IPS DF 6.9 (cell line): ENCODE results near the gene SHB.

Experiments used
- DNase-seq: peaks from one replicate; pipeline ENCODE4 v3.0.0-alpha.2; 2013; ENCODE audit warnings: low read depth, low spot score
- H3K27ac ChIP-seq: one replicate; pipeline ENCODE4 v1.5.1; 2013; ENCODE audit warnings: low read length, control low read depth
- H3K27me3 ChIP-seq: 2 replicates; pipeline ENCODE4 v1.6.1; 2013; ENCODE audit warnings: mild to moderate bottlenecking, low read length; ENCODE audit not compliant: control insufficient read depth, insufficient read depth
- H3K36me3 ChIP-seq: 2 replicates; pipeline ENCODE4 v1.6.1; 2013; ENCODE audit warnings: low read length; ENCODE audit not compliant: control insufficient read depth, insufficient read depth
- H3K4me1 ChIP-seq: 2 replicates; pipeline ENCODE4 v1.6.1; 2013; ENCODE audit warnings: low read length; ENCODE audit not compliant: control insufficient read depth, insufficient read depth
- H3K4me3 ChIP-seq: 2 replicates; pipeline ENCODE4 v1.5.1; 2013; ENCODE audit warnings: mild to moderate bottlenecking, low read length
- H3K9me3 ChIP-seq: 2 replicates; pipeline ENCODE4 v1.6.1; 2013; ENCODE audit warnings: low read length, inconsistent platforms; ENCODE audit not compliant: control insufficient read depth, insufficient read depth
- WGBS: extraction: QIAGEN DNeasy Blood & Tissue Kit; methylation state at CpG from one replicate; pipeline ENCODE4 v1.1.7; 2013; ENCODE audit warnings: mixed read lengths, missing lambda C conversion rate; ENCODE audit not compliant: insufficient read length, insufficient coverage; 5-methylcytosine and 5-hydroxymethylcytosine counted together

The SHB gene

GRCh38 chr9:38106488-38106887 is 37.5 kb upstream of the SHB start:
- Histone ChIP-seq H3K27me3 (no peaks in the 10 kb centered on the region), H3K27ac (no peak overlapping the region), H3K4me3 (no peak overlapping the region), H3K36me3 (no peaks in the 10 kb centered on the region), H3K4me1 (no peaks in the 10 kb centered on the region), H3K9me3 (no peaks in the 10 kb centered on the region)
- WGBS: no CpG with 5 or more reads among the region's 3 CpGs
- DNase-seq: no peak

- Histone ChIP-seq H3K36me3 (no peaks in the 10 kb centered on the region), H3K4me1 (no peaks in the 10 kb centered on the region), H3K9me3 (no peaks in the 10 kb centered on the region), H3K27ac (no peak overlapping the region), H3K4me3 (no peak overlapping the region), H3K27me3 (no peaks in the 10 kb centered on the region)
- no peak for DNase-seq
- WGBS: no CpG with 5 or more reads among the region's 2 CpGs
Observed at GRCh38 chr9:38103340-38103739, 34.3 kb upstream of the SHB start.

GRCh38 chr9:38101423-38101822 is 32.4 kb upstream of the SHB start:
- H3K4me3 ChIP-seq: no peak overlapping the region
- no peaks in the 10 kb centered on the region for H3K36me3 ChIP-seq
- no peaks in the 10 kb centered on the region for H3K4me1 ChIP-seq
- no peaks in the 10 kb centered on the region for H3K27me3 ChIP-seq
- no peaks in the 10 kb centered on the region for H3K9me3 ChIP-seq
- H3K27ac ChIP-seq: no peak overlapping the region
- WGBS: no CpG with 5 or more reads among the region's 5 CpGs
- DNase-seq: no peak

- no peak for DNase-seq
- no CpG with 5 or more reads among the region's 5 CpGs for WGBS
- Histone ChIP-seq H3K36me3 (no peaks in the 10 kb centered on the region), H3K4me3 (no peak overlapping the region), H3K27ac (no peak overlapping the region), H3K27me3 (no peaks in the 10 kb centered on the region), H3K4me1 (no peaks in the 10 kb centered on the region), H3K9me3 (no peaks in the 10 kb centered on the region)
Observed at GRCh38 chr9:38096238-38096805, 27.3 kb upstream of the SHB start.

- no peak for DNase-seq
- Histone ChIP-seq H3K4me1 (peaks cover 3% of the 10 kb centered on the region; the same call in 1 of the 2 replicates), H3K36me3 (no peaks in the 10 kb centered on the region), H3K27me3 (no peaks in the 10 kb centered on the region), H3K4me3 (no peak overlapping the region), H3K9me3 (no peaks in the 10 kb centered on the region), H3K27ac (no peak overlapping the region)
- no CpG with 5 or more reads among the region's 4 CpGs for WGBS
Observed at GRCh38 chr9:38094165-38094564, 25.1 kb upstream of the SHB start.

DNA sequence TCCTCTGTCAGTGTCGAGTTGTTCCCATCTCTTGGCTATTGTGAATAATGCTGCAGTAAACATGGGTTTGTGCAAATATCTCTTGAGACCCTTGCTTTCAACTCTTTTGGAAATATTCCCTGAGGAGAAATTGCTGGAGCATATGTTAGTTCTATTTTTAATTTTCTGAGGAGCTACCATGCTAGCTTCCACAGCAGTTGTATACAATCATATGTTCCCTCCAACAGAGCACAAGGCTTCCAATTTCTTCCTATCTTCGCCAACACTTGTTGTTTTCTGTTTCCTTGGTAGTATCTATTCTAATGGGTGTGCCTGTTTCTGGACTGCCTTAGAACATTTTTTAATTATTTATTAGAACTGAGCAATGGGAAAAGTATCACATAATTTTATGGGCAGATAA is 23.6 kb upstream of the SHB start:
- DNase-seq: no peak
- no peak overlapping the region for H3K27ac ChIP-seq
- no peaks in the 10 kb centered on the region for H3K27me3 ChIP-seq
- no CpG with 5 or more reads among the region's 2 CpGs for WGBS
- H3K4me1 ChIP-seq: peaks cover 3% of the 10 kb centered on the region; the same call in 1 of the 2 replicates
- H3K4me3 ChIP-seq: no peak overlapping the region
- H3K9me3 ChIP-seq: no peaks in the 10 kb centered on the region
- H3K36me3 ChIP-seq: no peaks in the 10 kb centered on the region

- Histone ChIP-seq H3K4me1 (peaks cover 3% of the 10 kb centered on the region; the same call in 1 of the 2 replicates), H3K9me3 (no peaks in the 10 kb centered on the region), H3K4me3 (no peak overlapping the region), H3K36me3 (no peaks in the 10 kb centered on the region), H3K27me3 (no peaks in the 10 kb centered on the region), H3K27ac (no peak overlapping the region)
- WGBS: no CpG with 5 or more reads among the region's 5 CpGs
- DNase-seq: no peak
Observed at GRCh38 chr9:38092200-38092524, 23.1 kb upstream of the SHB start.

- no peak for DNase-seq
- no CpG with 5 or more reads among the region's 7 CpGs for WGBS
- H3K36me3 ChIP-seq: no peaks in the 10 kb centered on the region
Observed at GRCh38 chr9:38091310-38092199, 22.5 kb upstream of the SHB start.

DNA sequence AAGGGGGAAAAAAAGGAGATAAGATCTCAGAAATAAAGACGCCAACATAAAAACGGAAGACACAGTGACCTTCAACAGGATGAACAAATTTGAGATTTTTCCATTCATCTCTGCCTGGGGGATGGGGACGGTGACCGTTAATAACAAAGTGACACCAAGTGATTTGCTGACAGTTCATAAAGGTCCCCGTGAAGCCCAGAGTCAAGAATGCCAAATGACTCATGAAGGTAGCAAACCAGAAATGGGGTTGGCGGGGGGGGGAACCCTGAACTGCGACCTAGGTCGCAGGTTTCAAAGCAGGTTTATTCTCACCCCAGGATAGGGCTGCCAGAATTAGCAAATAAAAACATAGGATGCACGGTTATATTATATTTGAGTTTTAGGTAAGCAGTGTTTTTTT is 21.1 kb upstream of the SHB start:
- Histone ChIP-seq H3K27ac (no peak overlapping the region), H3K9me3 (no peaks in the 10 kb centered on the region), H3K27me3 (no peaks in the 10 kb centered on the region), H3K36me3 (no peaks in the 10 kb centered on the region), H3K4me1 (peaks cover 3% of the 10 kb centered on the region; the same call in 1 of the 2 replicates), H3K4me3 (no peak overlapping the region)
- no CpG with 5 or more reads among the region's 9 CpGs for WGBS
- DNase-seq: no peak

More at GRCh38 chr9:38091310-38092199, 22.5 kb upstream of the SHB start:
- Histone ChIP-seq H3K4me3 (no peak overlapping the region), H3K27me3 (no peaks in the 10 kb centered on the region), H3K9me3 (no peaks in the 10 kb centered on the region), H3K4me1 (peaks cover 3% of the 10 kb centered on the region; the same call in 1 of the 2 replicates), H3K27ac (no peak overlapping the region)

DNA sequence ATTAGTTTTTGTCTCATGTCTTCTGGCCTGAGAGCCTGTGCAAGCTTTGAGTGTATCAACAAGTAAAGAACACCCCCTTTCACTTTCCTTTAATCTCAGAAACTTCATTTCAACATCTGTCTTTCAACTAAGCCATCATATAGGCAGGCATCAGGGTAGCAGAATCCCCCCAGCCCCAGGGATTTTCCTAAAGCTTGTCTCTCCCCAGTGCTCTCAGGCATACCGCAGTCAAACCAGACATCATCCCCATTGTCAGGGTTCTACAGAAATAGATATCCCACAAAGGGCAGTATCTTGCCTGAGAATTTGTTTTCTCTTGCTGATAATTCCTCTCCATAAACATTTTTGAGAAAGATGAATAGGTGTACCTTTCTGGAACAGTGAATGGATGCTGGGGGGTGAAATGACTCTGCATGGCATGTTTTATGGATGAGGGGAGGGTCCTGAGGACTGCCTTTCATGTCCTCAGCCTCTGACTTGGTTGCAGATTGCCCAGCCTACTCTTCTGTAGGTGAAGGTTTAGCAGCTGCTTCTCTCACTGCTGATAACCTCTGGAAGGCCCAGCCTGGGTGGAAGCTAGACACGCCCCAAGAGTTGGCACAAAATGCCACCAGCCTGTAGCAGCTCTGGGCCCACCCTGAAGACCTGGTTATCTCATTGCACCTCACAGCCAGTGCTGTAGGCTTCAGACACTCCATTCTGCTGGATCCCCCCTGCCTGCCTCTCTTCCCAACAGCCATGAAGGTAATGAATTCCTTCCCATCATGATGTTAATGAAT is 20.5 kb upstream of the SHB start:
- no peak for DNase-seq
- no peaks in the 10 kb centered on the region for H3K27me3 ChIP-seq
- H3K9me3 ChIP-seq: no peaks in the 10 kb centered on the region
- H3K36me3 ChIP-seq: no peaks in the 10 kb centered on the region
- H3K4me1 ChIP-seq: peaks cover 3% of the 10 kb centered on the region; the same call in 1 of the 2 replicates
- H3K4me3 ChIP-seq: no peak overlapping the region
- no peak overlapping the region for H3K27ac ChIP-seq
- no CpG with 5 or more reads among the region's 2 CpGs for WGBS
